ENCODE measurements around the gene NALCN.

- TF ChIP-seq, protein P1, sequence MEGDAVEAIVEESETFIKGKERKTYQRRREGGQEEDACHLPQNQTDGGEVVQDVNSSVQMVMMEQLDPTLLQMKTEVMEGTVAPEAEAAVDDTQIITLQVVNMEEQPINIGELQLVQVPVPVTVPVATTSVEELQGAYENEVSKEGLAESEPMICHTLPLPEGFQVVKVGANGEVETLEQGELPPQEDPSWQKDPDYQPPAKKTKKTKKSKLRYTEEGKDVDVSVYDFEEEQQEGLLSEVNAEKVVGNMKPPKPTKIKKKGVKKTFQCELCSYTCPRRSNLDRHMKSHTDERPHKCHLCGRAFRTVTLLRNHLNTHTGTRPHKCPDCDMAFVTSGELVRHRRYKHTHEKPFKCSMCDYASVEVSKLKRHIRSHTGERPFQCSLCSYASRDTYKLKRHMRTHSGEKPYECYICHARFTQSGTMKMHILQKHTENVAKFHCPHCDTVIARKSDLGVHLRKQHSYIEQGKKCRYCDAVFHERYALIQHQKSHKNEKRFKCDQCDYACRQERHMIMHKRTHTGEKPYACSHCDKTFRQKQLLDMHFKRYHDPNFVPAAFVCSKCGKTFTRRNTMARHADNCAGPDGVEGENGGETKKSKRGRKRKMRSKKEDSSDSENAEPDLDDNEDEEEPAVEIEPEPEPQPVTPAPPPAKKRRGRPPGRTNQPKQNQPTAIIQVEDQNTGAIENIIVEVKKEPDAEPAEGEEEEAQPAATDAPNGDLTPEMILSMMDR (IDR thresholded peaks at IDR 0.05; ENCODE audit: low read depth, low read length, missing input control) = no peak
- TF ChIP-seq, protein P2, sequence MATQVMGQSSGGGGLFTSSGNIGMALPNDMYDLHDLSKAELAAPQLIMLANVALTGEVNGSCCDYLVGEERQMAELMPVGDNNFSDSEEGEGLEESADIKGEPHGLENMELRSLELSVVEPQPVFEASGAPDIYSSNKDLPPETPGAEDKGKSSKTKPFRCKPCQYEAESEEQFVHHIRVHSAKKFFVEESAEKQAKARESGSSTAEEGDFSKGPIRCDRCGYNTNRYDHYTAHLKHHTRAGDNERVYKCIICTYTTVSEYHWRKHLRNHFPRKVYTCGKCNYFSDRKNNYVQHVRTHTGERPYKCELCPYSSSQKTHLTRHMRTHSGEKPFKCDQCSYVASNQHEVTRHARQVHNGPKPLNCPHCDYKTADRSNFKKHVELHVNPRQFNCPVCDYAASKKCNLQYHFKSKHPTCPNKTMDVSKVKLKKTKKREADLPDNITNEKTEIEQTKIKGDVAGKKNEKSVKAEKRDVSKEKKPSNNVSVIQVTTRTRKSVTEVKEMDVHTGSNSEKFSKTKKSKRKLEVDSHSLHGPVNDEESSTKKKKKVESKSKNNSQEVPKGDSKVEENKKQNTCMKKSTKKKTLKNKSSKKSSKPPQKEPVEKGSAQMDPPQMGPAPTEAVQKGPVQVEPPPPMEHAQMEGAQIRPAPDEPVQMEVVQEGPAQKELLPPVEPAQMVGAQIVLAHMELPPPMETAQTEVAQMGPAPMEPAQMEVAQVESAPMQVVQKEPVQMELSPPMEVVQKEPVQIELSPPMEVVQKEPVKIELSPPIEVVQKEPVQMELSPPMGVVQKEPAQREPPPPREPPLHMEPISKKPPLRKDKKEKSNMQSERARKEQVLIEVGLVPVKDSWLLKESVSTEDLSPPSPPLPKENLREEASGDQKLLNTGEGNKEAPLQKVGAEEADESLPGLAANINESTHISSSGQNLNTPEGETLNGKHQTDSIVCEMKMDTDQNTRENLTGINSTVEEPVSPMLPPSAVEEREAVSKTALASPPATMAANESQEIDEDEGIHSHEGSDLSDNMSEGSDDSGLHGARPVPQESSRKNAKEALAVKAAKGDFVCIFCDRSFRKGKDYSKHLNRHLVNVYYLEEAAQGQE (IDR thresholded peaks at IDR 0.05) = no peak
- TF ChIP-seq SP1 (IDR thresholded peaks at IDR 0.05) (no peak), GABPA (IDR thresholded peaks at IDR 0.05 in 1 of 2, conservative IDR thresholded peaks at IDR 0.05 in 1 of 2) (no peak), TAF1 (conservative IDR thresholded peaks at IDR 0.05) (no peak), RXRA (IDR thresholded peaks at IDR 0.05) (no peak), RAD21 (IDR thresholded peaks at IDR 0.05) (no peak), ZBTB33 (IDR thresholded peaks at IDR 0.05) (no peak)
Observed at GRCh38 chr13:101258509-101258908, 157.8 kb downstream of the NALCN start.

Measured in liver (tissue), 3 donors.